ENCODE data around the gene SBF1.

The SBF1 gene

DNA sequence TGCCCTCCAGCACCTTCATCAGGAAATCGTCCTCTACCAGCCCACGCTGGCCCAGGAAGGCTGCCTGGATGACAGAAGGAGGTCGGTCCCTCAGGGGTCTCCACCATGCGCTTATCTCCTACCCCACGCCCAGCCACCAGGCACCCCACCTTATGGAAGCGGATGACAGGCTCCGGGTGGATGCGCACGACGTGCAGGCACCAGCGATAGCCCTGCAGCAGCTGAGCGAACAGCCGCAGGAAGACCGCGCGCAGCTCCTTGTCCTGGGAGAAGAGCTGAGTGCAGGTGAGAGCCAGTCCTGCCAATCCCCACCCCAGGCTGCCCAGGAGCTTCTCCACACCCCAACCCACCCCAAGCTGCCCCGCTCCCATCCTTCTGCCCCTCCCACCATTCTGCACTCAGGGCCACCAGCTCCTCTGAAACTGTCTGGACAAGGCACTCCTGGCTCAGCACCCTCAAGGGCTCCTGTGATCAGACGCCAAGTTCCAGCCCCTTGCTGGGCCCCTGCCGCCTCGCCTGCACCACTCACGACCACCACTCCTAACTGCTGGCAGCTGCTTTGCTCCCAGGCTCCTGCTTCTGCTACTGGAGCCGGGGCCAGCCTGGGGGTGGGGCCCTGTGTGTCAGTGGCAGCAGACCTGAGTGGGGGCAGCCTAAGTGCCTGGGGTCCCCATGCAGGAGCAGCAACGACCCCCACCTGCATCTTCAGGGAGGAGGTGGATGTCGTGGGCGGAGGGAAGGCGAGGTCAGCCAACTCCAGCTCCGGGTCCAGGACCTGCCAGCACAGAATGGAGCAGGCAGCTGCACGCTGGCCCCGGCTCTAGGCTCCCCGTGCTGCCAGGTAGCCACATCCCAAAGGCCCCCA is 9.5 kb downstream of the SBF1 start:
- no peak for DNase-seq

GRCh38 chr22:50464451-50464850 is 10.4 kb downstream of the SBF1 start:
- DNase-seq: no peak

- no peak for DNase-seq
Observed at GRCh38 chr22:50463188-50463900, 11.5 kb downstream of the SBF1 start.

DNA sequence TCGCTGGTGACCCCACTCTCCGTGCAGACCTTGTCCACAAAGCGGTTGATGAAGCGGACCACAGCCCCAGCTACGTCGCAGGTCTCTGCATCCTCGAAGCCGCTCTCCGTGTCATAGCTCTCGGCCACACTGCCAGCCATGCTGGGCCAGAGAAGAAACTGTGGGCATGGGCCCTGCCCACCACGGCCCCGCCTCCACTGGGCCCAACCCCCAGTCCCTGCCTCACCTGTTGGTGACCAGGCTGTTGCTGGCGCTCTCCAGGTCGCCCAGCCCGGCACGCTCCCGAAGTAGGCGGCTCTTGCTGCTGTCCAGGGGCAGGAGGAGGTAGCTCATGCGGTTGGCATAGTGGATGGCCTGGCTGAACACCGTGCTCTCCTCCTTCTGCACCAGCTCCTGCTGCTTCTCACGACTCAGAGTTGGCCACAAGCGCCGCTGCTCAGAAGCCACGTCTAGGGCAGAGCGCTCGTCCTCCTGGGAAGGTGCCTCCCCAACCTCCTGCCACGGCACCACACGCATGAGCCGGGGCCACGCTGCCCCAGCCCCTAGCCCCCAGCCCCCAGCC is 12.8 kb downstream of the SBF1 start:
- no peak for DNase-seq

- DNase-seq: no peak
Observed at GRCh38 chr22:50461536-50461935, 13.3 kb downstream of the SBF1 start.

GRCh38 chr22:50460938-50461337 is 13.9 kb downstream of the SBF1 start:
- no peak for DNase-seq

DNA sequence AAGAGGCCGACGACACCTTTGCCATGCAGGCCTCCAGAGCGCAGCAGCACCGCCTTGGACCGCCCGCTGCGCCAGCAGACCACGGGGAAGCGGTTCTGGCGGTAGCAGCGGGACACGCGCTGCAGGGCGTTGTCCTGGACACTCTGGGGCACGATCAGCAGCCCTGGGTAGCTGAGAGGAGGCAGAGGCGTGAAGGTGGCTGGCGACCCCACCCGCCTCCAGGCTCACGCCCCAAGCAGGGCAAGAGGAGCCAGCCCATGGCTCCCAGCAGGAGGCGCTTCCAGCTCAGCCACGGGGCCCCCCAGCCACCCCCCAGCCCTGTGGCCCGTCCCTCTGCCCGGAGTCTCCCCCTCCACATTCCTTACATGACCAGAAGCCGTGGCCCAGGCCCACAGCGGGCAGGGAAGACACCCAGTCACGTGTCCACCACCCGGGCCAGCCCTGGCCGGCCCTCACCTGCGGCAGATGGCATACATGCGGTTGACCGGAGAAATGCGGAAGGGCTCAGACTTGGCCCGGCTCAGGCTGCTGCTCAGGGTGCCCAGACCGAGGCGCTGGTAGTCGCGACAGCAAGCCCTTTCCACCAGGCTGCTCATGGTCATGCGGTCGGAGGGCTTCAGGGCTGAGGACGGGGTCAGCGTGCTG is 15.2 kb downstream of the SBF1 start:
- no peak for DNase-seq

DNA sequence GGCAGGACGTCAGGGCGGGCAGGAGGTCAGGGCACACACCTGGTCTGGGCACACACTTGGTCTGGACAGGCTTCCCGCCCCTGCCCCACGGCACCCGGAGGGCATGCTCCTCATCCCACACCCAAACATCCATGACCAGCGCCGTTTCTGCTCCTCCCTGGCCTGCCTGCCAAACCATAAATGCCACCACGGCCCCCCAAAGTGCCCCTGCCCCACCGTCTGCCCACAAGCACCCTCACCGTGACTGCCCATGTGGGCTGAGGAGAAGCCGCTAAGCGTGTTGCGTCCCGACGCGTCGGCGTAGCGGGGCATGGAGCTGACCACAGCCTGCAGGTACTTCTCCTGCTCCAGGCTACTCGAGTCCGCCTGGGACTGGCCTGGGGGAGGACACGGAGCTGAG is 15.8 kb downstream of the SBF1 start:
- no peak for DNase-seq

GRCh38 chr22:50456466-50457234 is 18.2 kb downstream of the SBF1 start:
- DNase-seq: no peak

DNA sequence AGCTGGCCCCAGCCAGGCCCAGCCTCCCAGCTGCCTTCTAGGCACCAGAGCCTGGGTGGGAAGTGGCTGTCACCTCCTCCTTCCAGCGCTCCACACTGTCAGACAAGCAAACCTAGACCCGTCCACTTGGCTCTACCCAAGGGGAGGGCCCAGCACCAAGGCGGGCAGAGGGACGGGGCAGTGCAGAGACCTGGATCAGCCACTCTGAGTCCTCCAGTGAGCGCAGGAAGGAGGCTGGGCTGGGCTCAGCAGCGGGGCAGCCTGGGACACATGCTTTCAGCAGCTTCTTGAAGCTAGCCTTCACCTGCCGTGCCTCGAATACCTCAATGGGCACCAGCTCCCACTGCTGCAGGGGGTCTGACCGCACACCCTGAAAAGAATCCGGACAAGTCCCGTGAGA is 18.8 kb downstream of the SBF1 start:
- no peak for DNase-seq

DNA sequence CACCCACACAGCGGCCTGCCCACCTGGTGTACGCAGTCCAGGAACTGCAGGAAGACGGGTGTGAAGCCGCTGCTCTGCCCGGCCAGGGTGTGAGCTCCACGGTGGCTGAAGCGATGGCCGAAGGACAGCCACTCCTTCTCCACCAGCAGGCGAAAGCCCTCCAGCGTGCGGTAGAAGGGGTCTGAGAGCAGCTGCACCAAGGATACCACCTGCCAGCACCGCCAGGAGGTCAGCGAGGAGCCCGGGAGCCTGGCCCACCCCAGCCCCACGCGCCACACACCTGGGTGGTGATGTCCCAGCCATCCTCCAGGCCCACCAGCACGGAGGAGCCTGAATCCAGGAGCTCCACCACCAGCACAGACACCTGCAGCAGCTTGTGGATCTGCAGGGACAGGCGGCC is 19.6 kb downstream of the SBF1 start:
- DNase-seq: no peak

- DNase-seq: no peak
Observed at GRCh38 chr22:50454556-50455075, 20.2 kb downstream of the SBF1 start.

- DNase-seq: no peak
Observed at GRCh38 chr22:50452649-50453048, 22.2 kb downstream of the SBF1 start.

- DNase-seq: no peak
Observed at GRCh38 chr22:50447576-50448551, 27.0 kb downstream of the SBF1 start.

DNA sequence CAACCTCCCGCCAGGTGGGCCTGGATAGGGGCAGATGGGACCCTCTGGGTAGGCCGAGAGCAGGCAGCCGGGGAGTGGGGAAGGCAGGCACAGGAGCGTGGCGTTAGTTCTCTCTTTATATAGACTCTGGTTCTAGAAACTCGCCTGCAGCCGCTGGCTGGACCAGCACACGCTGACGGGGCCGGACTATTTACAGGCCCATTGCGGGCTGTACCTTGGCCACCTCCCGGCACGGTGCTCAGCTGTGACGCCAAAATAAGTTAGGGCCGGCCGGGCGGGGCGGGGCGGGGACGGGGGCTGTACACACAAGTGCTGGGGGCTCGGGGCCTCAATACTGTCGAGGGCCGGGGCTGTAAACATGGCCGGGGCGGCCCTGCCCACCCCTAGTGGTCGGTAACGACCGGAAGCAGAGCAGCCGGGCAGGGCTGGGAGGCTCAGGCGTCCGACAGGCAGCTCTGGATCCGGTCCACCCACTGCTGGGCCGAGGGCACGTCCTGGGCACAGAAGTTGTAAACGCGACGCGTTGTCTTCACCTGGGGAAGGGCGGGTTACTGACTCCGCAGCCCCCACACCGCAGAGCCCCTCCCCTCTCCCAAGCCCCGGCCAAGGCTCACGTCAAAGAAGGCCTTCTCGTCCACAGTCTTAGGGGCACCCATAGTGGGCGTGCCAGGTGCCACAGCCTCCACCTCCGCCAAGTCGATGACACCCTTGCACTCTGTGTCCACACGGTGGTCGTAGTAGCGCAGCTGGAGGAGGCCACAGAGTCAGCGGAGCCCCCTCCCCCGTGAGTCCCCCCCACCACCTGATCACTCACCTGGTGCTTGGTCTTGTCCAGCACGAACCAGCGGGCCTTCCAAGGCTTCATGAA is 27.9 kb downstream of the SBF1 start:
- no peak for DNase-seq

DNA sequence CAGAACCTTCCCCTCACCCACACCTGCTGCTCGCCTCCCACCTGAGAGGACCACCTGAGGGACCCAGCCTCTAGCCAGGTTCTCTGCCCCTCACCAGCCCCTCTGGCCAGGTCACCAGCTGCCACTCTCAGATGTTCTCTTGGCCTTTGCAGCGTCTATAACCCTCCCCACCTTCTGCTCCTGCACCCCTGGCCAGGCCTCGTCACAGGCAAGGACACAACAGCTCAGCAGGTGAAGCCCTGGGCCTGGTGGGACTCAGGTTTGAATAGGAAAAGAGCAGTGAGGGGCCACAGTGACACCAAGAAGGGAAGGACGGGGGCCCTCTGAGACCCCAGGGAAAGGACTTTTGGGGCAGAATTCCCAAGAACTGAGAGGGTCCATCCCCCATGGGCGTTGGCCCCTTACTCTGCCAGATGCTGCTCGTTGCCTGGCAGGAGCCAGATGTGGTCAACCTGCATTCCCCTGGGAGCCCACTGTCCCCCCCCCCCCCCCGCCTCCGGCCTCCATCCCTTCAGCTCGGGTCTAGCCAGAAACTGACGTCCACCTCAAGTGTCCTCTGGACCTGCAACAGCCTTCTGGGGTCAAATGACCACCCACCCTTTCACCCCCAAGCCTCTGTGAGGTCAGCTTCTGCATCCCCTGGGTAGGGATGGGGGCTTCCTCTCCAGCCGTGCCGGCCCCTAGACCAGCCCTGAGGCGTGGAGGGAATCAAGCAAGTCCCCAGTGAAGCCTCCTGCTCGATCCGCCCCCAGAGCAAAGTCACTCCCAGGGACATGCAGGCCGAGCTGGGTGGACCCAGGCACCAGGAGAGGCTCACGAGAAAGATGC is 28.7 kb downstream of the SBF1 start:
- no peak for DNase-seq

DNA sequence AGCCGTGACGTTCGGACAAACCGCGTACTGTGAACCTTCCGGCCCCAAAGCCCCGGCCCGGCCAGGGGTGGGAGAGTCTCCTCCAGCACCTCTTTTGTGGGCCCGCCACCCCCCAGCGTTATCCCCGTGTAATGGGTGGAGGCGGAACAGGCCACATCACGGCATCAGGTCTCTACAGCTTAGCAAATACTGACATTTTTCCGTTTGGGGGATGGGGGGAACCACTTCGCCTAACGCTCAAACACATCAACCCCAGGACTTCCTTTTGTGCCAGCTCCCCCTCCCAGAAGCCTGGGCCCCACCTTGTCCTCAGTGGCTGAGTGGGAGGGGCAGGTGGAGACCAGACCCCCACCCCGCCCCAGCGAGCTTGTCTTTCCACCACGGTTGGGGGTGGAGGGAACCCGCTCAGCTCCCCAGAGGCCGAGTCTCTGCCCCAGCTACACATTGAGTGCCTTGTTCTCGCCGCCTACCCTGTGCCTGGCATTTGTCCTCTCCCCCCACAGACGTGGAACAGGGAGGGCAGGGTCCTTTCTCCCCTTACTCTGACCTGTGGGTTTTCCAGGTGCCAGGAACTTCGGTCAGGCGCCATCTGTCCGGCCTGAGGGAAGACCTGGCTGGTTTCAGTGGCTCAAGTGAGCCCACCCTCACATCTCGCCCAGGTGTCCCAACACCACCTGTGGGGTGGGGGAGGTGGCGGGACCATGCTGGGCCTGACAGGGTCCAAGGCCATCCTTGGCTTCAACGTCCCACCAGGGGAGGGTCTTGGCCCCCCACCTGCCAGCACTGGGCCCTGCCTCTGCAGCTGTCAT is 29.6 kb downstream of the SBF1 start:
- no peak for DNase-seq

- no peak for DNase-seq
Observed at GRCh38 chr22:50444663-50445062, 30.2 kb downstream of the SBF1 start.

Measured in bone marrow (tissue), 2 donors.